WERI-Rb-1 (cell line): ENCODE measurements around the gene ABCA12.

Source experiments
- DNase-seq: peaks from one replicate; pipeline ENCODE4 v3.0.0-alpha.2; 2020
- H3K27ac ChIP-seq: fragments of 250-450 bp; sonication (Bioruptor Pico); 2 replicates; pipeline ENCODE4 v1.5.1; 2020; ENCODE audit warnings: mild to moderate bottlenecking, moderate library complexity
- H3K27me3 ChIP-seq: fragments of 250-450 bp; sonication (Bioruptor Pico); 2 replicates; pipeline ENCODE4 v1.5.1; 2021; ENCODE audit warnings: mild to moderate bottlenecking, low read depth, moderate library complexity; ENCODE audit not compliant: insufficient read depth, severe bottlenecking
- H3K36me3 ChIP-seq: fragments of 250-450 bp; sonication (Bioruptor Pico); 2 replicates; pipeline ENCODE4 v1.5.1; 2020; ENCODE audit warnings: mild to moderate bottlenecking, moderate library complexity
- H3K4me3 ChIP-seq: 2 replicates; pipeline ENCODE4 v1.5.1; 2011; ENCODE audit warnings: low read depth, mild to moderate bottlenecking, control low read depth, low read length
- H3K9me3 ChIP-seq: fragments of 250-450 bp; sonication (Bioruptor Pico); 2 replicates; pipeline ENCODE4 v1.5.1; 2021; ENCODE audit warnings: mild to moderate bottlenecking, moderate library complexity; ENCODE audit not compliant: severe bottlenecking
- TF ChIP-seq, protein P1 (sequence below): IDR thresholded peaks from 2 replicates; pipeline ENCODE4 v1.5.1; 2011; ENCODE audit warnings: low read depth, mild to moderate bottlenecking, control low read depth, inconsistent platforms, low read length

ABCA12 gene

GRCh38 chr2:215140166-215140707 lies 1.8 kb upstream of the ABCA12 start:
- Histone ChIP-seq H3K27me3 (no peaks in the 10 kb centered on the region), H3K36me3 (no peaks in the 10 kb centered on the region), H3K4me3 (no peak overlapping the region), H3K27ac (no peak overlapping the region), H3K9me3 (no peaks in the 10 kb centered on the region)
- DNase-seq, result no peak
- TF ChIP-seq, protein P1, sequence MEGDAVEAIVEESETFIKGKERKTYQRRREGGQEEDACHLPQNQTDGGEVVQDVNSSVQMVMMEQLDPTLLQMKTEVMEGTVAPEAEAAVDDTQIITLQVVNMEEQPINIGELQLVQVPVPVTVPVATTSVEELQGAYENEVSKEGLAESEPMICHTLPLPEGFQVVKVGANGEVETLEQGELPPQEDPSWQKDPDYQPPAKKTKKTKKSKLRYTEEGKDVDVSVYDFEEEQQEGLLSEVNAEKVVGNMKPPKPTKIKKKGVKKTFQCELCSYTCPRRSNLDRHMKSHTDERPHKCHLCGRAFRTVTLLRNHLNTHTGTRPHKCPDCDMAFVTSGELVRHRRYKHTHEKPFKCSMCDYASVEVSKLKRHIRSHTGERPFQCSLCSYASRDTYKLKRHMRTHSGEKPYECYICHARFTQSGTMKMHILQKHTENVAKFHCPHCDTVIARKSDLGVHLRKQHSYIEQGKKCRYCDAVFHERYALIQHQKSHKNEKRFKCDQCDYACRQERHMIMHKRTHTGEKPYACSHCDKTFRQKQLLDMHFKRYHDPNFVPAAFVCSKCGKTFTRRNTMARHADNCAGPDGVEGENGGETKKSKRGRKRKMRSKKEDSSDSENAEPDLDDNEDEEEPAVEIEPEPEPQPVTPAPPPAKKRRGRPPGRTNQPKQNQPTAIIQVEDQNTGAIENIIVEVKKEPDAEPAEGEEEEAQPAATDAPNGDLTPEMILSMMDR, result no peak

DNA sequence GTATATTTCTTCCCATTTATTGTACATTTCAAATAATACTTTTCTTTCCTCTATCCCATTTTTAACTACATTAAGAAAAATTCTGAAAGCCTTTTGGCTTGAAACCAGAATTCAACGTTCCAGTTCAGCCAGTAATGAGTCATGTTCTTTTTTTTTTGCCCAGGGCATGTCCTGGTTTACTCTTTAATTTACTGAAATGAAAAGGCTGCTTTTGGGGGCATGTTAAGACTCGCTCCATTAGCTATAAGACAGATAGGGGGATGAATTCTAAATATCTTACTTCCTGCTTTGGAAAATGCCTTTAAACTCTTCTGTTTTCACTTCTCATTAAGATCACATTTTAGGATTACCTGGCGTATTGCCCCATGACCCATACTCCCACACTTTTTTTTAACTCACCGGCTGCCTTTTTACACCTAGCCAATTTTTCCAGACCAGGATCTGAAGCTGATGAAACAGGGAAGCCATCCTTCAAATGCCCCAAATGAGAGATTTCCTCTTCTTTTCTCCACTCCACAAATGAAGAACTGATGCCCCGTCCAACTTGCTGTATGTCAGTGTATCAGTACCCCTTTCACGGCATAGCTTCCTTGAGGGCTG lies 585 bp downstream of the ABCA12 start:
- Histone ChIP-seq H3K4me3 (no peak overlapping the region), H3K27me3 (no peaks in the 10 kb centered on the region), H3K9me3 (no peaks in the 10 kb centered on the region), H3K36me3 (no peaks in the 10 kb centered on the region), H3K27ac (no peak overlapping the region)
- TF ChIP-seq, protein P1, result no peak
- DNase-seq, result no peak

DNA sequence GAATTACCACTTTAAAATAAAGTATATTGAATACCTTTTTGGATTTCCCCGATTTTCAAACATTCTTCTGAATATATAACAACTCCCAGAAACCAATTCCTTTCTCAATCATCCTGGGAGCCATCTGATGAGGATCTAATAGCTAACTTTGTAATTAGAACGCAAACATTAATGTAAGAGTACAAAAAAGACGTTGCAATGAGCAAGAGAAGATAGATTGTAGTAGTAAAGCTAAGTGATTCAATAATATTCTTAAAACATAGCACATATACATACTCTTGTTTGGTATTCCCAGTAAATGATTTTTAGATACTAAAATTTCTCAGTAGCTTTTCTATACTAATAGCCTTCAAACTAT lies 1.1 kb downstream of the ABCA12 start:
- H3K4me3 ChIP-seq, result no peak overlapping the region
- no peaks in the 10 kb centered on the region for H3K36me3 ChIP-seq
- no peak overlapping the region for H3K27ac ChIP-seq
- TF ChIP-seq, protein P1, result no peak
- H3K27me3 ChIP-seq, result no peaks in the 10 kb centered on the region
- no peak for DNase-seq
- no peaks in the 10 kb centered on the region for H3K9me3 ChIP-seq

DNA sequence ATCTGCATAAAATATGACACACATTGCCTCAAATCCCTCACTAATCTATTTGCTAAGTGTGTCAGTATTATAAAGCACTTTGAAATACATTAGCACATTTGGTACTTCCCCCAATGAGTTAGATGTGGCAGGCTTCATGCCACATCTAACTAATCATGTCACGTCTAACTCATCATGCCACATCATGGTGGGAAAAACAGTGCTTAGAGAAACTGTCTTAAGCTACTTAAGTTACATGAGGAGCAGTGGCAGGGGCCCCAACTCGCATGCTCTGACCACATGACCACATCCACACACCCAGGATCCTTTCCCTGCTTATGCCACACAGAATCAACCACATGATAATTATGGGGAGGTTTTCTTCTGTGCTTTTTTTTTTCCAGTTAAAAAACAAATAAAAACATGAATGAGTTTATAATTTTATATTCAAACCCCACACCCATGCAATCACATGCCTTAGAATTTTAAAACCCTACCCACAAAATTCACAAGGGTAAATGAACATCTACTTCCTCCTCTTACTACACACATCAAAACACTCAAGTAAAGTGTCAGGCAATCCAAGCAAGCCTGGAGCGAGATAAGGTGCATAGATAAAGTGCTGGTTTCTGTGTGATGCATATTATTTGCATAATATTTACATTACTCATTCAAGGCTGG lies 1.6 kb downstream of the ABCA12 start:
- no peaks in the 10 kb centered on the region for H3K36me3 ChIP-seq
- no peak overlapping the region for H3K4me3 ChIP-seq
- H3K27me3 ChIP-seq, result no peaks in the 10 kb centered on the region
- TF ChIP-seq, protein P1, result no peak
- DNase-seq, result peak; percentile 58
- H3K27ac ChIP-seq, result no peak overlapping the region
- no peaks in the 10 kb centered on the region for H3K9me3 ChIP-seq

- no peak overlapping the region for H3K4me3 ChIP-seq
- TF ChIP-seq, protein P1, result no peak
- no peaks in the 10 kb centered on the region for H3K36me3 ChIP-seq
- no peak for DNase-seq
- H3K9me3 ChIP-seq, result no peaks in the 10 kb centered on the region
- no peak overlapping the region for H3K27ac ChIP-seq
- H3K27me3 ChIP-seq, result no peaks in the 10 kb centered on the region
Observed at GRCh38 chr2:215120401-215120800, 18.0 kb downstream of the ABCA12 start.
